WTC11 (cell line): ENCODE results near the gene MRPL37.

Experiments
- ATF2 ChIP-seq: sonication (generic); formaldehyde crosslinking; IDR thresholded peaks from 2 replicates; pipeline ENCODE4 v1.8.1; 2022; ENCODE audit warnings: low read depth, missing genetic modification reagents, borderline replicate concordance
- CREB1 ChIP-seq: sonication (generic); formaldehyde crosslinking; IDR thresholded peaks from 2 replicates; pipeline ENCODE4 v1.8.0; 2023; ENCODE audit warnings: mild to moderate bottlenecking, missing genetic modification reagents
- ESRRA ChIP-seq: sonication (generic); formaldehyde crosslinking; IDR thresholded peaks from 2 replicates; pipeline ENCODE4 v1.8.1; 2022; ENCODE audit warnings: mild to moderate bottlenecking, missing genetic modification reagents, borderline replicate concordance
- ETV6 ChIP-seq: sonication (generic); formaldehyde crosslinking; IDR thresholded peaks from 2 replicates; pipeline ENCODE4 v1.8.1; 2022; ENCODE audit warnings: mild to moderate bottlenecking, missing genetic modification reagents
- FOXP1 ChIP-seq: sonication (generic); formaldehyde crosslinking; IDR thresholded peaks from 2 replicates; pipeline ENCODE4 v1.8.0; 2022; ENCODE audit warnings: missing genetic modification reagents, mild to moderate bottlenecking, moderate library complexity, borderline replicate concordance
- RELA ChIP-seq: sonication (generic); formaldehyde crosslinking; IDR thresholded peaks from 2 replicates; pipeline ENCODE4 v1.8.1; 2022; ENCODE audit warnings: missing genetic modification reagents, mild to moderate bottlenecking, borderline replicate concordance
- SOX15 ChIP-seq: fragments of 250-450 bp; sonication (Bioruptor Pico); IDR thresholded peaks from 2 replicates; pipeline ENCODE4 v1.9.0; 2021; ENCODE audit warnings: mild to moderate bottlenecking
- ZBTB21 ChIP-seq: sonication (generic); formaldehyde crosslinking; IDR thresholded peaks from 2 replicates; pipeline ENCODE4 v1.8.1; 2023; ENCODE audit warnings: mild to moderate bottlenecking, missing genetic modification reagents, borderline replicate concordance
- TF ChIP-seq, protein P1 (sequence below): fragments of 200-600 bp; IDR thresholded peaks from 2 replicates; pipeline ENCODE4 v1.8.0; 2022; ENCODE audit warnings: antibody characterized with exemption
- TF ChIP-seq, protein P2 (sequence below): sonication (generic); formaldehyde crosslinking; conservative IDR thresholded peaks from 2 replicates; pipeline ENCODE4 v1.8.1; 2022; ENCODE audit warnings: mild to moderate bottlenecking, missing genetic modification reagents
- TF ChIP-seq, protein P3 (sequence below): sonication (generic); formaldehyde crosslinking; IDR thresholded peaks from 2 replicates; pipeline ENCODE4 v1.8.0; 2022; ENCODE audit warnings: mild to moderate bottlenecking, missing genetic modification reagents
- TF ChIP-seq, protein P4 (sequence below): sonication (generic); formaldehyde crosslinking; IDR thresholded peaks from 2 replicates; pipeline ENCODE4 v1.8.1; 2022; ENCODE audit warnings: mild to moderate bottlenecking, moderate library complexity, missing genetic modification reagents

- TF ChIP-seq, protein P1, sequence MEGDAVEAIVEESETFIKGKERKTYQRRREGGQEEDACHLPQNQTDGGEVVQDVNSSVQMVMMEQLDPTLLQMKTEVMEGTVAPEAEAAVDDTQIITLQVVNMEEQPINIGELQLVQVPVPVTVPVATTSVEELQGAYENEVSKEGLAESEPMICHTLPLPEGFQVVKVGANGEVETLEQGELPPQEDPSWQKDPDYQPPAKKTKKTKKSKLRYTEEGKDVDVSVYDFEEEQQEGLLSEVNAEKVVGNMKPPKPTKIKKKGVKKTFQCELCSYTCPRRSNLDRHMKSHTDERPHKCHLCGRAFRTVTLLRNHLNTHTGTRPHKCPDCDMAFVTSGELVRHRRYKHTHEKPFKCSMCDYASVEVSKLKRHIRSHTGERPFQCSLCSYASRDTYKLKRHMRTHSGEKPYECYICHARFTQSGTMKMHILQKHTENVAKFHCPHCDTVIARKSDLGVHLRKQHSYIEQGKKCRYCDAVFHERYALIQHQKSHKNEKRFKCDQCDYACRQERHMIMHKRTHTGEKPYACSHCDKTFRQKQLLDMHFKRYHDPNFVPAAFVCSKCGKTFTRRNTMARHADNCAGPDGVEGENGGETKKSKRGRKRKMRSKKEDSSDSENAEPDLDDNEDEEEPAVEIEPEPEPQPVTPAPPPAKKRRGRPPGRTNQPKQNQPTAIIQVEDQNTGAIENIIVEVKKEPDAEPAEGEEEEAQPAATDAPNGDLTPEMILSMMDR = no peak
- TF ChIP-seq FOXP1 (no peak), CREB1 (CRISPR knock-in tag) (no peak), ESRRA (CRISPR knock-in tag) (no peak), ETV6 (no peak), ZBTB21 (CRISPR knock-in tag) (no peak), RELA (CRISPR knock-in tag) (no peak), SOX15 (CRISPR knock-in tag) (no peak), ATF2 (CRISPR knock-in tag) (no peak)
- TF ChIP-seq, protein P2, sequence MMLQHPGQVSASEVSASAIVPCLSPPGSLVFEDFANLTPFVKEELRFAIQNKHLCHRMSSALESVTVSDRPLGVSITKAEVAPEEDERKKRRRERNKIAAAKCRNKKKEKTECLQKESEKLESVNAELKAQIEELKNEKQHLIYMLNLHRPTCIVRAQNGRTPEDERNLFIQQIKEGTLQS = no peak
- TF ChIP-seq, protein P3, sequence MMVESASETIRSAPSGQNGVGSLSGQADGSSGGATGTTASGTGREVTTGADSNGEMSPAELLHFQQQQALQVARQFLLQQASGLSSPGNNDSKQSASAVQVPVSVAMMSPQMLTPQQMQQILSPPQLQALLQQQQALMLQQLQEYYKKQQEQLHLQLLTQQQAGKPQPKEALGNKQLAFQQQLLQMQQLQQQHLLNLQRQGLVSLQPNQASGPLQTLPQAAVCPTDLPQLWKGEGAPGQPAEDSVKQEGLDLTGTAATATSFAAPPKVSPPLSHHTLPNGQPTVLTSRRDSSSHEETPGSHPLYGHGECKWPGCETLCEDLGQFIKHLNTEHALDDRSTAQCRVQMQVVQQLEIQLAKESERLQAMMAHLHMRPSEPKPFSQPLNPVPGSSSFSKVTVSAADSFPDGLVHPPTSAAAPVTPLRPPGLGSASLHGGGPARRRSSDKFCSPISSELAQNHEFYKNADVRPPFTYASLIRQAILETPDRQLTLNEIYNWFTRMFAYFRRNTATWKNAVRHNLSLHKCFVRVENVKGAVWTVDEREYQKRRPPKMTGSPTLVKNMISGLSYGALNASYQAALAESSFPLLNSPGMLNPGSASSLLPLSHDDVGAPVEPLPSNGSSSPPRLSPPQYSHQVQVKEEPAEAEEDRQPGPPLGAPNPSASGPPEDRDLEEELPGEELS (CRISPR knock-in tag) = no peak
- TF ChIP-seq, protein P4, sequence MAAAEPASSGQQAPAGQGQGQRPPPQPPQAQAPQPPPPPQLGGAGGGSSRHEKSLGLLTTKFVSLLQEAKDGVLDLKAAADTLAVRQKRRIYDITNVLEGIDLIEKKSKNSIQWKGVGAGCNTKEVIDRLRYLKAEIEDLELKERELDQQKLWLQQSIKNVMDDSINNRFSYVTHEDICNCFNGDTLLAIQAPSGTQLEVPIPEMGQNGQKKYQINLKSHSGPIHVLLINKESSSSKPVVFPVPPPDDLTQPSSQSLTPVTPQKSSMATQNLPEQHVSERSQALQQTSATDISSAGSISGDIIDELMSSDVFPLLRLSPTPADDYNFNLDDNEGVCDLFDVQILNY = no peak
Observed at GRCh38 chr1:54230507-54231339, 30.8 kb downstream of the MRPL37 start.
